HG02571 (cell line): ENCODE measurements around the gene AP1AR.
"Not testable (repeated sequence)": the region's sequence is repeated elsewhere in the genome, so short reads cannot be mapped to it uniquely, and the experiment has no call there.

ENCODE experiments used
- ATAC-seq: cut with Tn5 transposase; IDR thresholded peaks from one replicate; pipeline ENCODE4 v1.9.1; 2021; ENCODE audit warnings: mild to moderate bottlenecking, moderate library complexity; ENCODE audit not compliant: unreplicated experiment

AP1AR gene

DNA sequence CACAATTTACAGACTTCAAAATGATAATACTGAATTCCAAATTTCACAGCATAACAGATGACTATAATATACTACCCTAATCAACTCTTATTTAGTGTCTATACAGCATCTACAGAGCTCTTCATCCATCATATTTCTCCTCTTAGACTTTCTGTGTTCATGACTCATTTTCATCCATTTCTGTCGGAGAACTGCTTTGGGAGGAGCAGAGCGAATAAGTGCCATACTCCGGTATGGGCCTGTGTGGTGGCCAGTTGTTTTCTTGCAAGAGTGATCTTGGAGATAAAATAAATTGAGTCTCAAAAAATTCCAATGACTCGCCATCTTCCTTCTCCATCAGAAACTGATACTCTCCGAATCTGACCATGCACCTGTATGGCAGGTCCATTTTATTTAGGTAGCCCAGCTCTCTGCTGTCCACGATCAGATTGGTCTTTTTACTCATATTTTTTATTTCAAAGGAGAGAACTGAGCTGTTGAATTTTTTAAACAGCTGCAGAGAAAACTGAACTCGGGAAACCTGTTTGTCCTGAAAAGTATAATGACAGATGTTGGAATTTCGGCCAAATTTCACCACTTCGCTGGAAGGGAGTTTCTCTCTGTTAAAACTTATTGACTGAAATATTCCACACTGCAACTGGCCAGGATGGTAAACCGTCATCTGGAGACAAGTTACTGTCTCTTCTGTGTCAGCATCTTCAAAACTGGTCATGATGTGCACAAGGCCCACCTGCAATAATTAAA is 46.3 kb downstream of the AP1AR start:
- no peak for ATAC-seq

DNA sequence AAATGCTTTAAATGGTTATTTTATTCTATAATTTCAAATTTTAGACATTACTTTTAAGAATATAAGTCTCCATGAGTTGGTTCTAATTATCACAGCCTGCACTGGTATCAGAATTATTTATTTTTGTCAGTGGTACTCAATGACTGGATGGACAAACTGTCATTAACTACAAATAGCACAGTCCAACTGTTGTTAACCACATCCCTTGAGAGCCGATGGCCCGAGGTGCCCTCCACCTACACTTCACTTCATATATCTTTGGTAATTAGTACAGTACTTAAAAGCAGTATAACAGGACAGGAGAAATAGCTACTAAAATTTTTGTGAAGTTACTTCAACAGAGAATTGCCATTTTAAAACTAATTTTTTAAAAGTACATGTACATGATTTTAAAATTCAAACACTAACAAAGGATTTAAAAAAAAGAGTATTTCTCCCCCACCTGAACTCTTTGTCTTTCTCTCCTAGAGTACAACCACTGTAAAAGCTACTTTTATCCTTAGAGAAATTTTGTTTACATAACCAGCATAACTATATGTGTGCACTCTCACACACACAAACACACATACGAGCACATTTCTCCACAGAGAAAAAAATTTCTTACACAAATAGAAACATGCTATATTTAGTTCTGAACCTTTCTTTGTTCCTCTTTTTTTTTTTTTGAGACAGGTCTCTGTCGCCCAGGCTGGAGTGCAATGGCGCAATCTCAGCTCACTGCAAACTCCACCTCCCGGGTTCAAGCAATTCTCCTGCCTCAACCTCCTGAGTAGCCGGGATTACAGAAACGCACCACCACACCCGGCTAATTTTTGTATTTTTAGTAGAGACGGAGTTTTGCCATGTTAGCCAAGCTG is 47.7 kb downstream of the AP1AR start:
- ATAC-seq, result peak; percentile 53

DNA sequence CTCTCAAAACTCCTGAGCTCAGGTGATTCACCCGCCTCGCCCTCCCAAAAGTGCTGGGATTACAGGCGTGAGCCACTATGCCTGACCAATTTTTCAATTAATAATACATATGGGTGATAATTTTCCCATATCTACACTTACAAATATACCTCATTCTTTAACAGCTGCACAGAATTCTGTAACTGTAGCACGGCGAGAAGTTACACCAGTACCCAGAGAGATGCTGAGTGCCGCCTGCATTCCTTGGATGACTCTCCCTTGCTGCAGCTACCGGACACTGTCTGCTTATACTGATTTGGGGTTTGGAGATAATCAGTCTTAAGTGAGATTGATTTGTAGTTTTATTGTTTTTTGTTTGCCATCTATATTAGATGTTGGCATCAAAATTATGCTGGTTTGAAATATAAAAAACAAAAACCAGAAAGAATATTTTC is 48.3 kb downstream of the AP1AR start:
- peak; percentile 14 for ATAC-seq

DNA sequence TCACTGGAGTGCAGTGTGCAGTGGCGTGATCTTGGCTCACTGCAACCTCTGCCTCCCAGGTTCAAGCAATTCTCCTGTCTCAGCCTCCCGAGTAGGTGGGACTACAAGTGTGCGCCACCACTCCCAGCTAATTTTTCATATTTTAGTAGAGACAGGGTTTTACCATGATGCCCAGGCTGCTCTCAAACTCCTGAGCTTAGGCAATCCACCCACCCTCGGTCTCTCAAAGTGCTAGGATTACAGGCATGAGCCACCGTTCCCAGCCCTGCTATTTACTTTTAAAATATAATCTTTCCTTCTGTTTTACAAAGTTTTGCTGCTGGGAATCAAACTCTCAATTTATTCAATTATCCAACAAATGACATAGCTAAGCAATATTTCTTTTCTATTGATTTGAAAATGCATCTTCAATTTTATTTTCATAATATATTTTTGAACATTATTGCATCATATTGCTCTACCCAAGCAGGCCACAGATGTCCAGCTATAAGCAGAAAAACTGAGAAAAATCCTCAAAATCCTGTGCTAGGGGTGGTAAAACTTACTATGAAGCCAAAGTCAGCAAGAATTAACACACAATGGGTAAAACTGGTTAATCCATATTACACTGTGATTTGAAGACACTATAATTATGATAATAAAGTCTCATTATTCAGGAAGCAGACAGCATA is 48.9 kb downstream of the AP1AR start:
- ATAC-seq, result no peak

DNA sequence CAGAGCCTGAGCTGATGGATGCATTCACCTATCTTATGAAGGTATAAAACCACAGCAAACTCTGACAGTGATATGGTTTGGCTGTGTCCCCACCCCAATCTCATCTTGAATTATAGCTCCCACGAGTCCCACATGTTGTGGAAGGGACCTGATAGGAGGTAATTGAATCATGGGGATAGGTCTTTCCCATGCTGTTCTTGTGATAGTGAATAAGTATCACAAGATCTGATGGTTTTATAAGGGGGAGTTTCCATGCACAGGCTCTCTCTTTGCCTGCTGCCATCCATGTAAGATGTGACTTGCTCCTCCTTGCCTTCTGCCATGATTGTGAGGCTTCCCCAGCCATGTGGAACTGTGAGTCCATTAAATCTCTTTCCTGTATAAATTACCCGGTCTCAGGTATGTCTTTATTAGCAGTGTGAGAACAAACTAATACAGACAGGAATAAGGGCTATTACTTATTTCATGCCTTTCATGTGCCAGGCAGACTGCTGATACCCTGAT is 50.4 kb downstream of the AP1AR start:
- not testable (repeated sequence) for ATAC-seq

DNA sequence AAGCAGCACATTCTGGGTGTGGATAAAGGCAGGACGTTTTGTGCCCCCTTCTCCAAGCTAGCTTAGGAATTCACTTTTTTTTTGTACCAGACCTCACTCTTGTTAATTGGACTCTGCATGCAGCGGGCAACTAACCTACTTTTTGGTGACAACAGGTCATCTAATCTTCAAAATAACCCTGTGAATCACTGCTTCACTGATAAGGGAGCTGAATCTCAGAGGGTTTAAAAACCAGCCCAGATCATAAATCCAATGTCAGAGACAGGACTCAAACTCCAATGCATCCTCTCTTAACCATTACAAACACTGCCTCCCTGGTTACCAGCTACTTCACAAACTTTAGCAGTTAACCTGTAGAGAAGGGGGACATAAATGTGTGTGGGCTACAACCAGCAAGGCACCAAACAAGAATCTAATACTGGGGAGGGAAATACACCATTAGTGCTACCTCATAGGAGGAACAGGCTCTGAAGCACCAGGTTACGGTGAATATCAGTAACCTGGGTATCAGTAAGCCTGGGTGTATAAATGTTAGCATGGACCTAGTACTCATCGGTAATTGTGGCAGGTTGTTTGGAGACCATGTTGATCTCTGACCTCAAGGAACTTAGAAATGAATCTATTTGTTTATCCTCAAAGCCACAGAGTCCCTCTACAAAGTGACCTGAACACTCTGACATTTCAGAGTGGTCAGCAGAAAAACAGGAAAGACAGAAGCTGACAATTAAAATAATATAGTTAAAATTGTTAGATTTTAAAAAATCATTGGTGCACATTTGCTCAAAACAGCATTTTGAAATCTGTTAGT is 51.5 kb downstream of the AP1AR start:
- no peak for ATAC-seq

DNA sequence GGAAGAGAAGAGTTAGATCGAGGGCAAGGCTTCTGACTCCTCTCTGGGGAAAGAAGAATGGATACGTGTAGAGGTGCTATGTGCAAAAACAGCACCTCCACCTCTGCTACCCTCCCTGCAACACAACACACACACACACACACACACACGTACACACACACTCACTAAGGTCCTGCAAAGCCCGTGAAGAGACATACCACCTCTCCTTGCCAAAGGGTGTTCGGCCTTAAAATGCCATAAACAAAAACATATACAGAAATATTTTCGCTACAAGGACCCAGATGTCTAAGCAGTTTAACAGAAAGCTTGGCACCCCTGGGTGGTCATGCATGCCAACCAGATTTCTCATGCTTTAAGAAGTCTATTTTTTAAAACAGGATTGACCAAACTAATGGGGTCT is 52.6 kb downstream of the AP1AR start:
- ATAC-seq, result no peak

DNA sequence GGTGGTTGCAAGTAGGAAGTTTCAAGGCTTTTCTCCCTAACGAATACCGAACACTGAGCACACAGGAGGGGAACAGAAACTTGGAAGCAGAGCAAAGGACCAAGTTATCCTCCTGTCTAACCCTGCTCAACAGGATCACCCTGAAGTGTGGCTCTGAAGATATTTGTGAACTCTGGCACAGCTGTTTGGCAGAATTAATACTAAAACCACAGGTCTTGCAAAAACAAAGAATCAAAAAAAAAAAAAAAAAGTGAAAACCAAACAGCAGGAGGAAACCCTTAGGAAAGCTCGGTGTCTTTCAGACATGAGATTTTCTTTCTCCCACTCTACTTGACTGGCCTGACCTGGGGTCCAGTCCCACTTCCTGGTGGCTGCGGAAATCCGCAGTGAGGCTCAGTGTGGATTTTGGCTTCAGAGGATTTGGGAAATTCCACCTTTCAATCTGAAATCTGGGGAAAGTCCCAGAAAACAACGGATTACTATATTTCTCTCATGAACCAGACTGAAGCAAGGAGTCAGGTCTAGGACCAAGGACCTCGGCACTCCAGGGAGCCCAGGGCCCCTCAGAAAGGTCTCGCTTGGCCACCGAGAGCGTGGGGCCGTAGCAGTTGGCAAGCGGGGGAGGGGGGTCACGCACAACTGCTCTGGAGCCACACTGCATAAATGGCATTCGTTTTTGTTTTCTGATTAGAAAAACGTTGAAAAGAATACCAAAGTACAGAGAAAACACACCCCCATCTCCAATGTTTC is 53.2 kb downstream of the AP1AR start:
- ATAC-seq, result no peak

DNA sequence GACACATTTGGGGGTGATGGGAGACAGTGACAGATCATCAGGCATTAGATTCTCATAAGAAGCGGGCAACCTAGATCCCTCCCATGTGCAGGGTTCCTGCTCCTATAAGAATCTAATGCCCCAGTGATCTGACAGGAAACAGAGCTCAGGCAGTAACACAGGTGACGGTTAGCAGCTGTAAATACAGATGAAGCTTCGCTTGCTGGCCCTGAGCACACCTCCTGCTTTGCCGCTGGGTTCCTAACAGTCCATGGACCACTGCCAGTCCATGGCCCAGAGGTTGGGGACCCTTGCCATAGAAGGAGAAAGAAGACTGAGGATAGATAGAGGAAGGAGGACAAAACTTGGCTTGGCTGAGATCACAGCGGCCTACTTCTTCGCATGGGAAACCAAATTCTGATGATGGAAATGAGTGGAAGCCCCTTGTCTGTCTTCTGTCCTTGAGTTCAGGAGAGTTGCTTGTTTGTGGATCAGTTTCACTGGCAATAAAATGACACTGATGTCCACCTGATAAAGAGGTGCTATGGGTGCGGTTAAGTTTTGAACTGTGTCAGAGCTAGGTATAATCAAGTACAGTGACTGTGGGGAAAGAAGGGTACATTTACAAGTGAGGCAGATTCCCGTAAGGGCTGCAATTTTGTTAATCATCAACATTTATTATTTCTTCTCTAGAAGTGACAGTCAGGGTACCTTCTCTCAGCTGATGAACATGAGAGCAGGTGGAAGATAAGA is 55.8 kb downstream of the AP1AR start:
- ATAC-seq, result peak; percentile 24

DNA sequence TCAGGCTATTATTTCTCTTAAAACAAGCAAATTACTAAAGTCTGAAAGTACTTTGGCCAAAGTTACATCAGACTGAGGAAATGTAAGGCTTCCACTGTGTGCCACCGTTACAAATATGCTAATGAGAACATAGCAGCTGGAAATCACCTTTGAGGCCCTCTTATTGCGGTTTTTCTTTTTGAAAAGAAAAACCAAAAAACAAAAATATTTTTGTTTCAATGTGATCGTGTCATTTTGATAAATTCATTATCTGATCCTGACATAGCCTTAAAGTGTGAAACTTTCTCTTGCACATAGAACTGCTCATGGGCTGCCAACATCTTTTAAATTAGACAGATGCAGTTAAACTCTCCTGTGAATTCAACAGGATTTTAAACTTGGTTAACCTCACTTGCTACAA is 56.9 kb downstream of the AP1AR start:
- ATAC-seq, result peak; percentile 34

DNA sequence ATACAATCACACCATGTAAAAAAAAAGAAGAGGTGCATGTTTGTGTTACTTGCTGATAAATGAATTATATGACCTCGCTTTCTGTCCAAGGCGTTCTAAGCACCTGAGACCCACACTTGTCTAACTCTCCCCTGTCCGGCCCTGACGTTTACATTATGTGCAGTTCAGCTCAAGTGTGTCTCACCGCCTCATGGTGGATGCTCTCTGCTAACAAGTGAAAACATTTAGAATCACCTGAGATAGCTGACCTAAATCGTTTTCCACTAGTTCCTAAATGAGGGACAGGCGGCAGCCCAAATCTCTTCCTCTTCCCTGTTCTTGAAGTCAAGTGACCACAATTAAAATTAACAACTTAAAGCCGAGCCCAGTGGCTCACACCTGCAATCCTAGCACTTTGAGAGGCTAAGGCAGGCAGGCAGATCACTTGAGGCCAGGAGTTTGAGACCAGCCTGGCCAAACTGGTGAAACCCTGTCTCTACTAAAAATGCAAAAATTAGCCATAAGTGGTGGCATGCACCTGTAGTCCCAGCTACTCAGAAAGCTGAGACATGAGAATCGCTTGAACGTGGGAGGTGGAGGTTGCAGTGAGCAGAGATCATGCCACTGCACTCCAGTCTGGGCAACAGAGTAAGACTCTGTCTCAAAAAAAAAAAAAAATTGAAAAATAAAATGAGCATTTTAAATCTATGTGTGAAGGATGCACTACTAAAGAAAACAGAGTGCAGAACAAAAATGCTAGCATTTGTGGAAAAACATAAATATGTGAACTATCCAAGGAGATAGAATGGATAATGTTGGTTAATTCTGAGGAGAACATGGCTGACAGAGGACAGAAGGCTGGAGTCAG is 58.0 kb downstream of the AP1AR start:
- ATAC-seq, result no peak

DNA sequence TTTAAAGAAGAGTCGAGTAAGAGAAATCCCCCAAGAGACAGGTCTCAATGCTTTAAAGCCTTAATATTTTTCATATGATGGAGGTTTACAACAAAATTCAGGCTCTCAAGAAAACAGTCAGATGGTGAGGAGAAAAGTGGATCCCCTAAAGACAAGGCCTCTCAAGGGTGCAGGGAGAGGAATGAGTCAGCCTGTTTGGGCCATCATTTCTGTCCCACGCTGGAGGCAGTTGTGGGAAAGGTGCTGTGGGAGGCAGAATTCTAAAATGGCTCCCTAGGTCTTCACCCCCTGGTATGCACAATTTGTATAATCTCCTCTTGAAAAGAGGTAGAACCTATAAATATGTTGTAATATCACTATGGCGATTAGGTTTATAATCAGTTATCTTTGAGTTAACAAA is 58.8 kb downstream of the AP1AR start:
- no peak for ATAC-seq

DNA sequence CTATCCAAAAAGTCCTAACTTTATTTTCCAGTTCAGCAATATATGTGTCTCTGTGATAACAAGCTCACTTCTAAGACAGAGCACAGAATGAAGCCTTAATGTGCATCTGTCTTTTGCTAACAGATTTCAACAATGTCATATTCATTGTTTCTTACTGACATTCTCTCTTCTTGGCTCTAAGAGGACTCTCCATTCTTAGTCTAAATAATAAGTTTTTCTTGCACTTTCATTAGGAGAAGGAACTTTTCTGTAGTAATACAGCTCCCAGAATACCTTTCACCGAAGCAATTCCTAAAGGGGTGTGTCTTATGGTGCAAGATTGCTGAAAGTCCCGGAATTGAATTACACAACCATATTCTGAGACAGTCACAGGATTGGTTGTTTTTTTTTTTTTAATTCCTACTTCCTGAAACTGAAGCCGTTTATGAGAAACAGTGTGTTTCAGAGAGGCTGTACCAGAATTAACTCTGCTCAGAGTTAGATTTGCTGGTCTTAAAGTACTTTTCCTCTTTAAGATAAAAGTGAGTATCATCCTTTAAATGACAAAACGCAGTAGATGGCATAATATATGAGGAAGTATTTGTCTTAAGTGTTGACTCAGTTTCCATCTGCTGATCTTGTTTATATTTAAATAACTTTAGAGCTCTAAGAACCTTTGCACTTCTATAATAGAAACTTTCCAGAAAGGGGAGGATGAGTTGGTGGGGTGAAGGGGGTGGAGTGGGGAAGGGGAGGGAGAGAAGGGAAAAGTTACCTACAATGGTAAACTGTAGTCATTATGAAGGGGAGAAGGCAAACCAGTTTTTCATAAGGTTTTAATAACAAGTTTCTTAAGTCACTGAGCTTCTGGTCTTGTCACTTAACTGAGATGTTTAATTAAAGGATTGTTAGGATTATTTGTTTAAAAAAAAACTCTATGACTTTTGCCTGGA is 65.6 kb downstream of the AP1AR start, which contains the start of gene ALPK1:
Gene ALPK1 (plus strand): TSS at position 421 of the 932 bp plus-strand sequence.
- ATAC-seq, result peak; percentile 86

DNA sequence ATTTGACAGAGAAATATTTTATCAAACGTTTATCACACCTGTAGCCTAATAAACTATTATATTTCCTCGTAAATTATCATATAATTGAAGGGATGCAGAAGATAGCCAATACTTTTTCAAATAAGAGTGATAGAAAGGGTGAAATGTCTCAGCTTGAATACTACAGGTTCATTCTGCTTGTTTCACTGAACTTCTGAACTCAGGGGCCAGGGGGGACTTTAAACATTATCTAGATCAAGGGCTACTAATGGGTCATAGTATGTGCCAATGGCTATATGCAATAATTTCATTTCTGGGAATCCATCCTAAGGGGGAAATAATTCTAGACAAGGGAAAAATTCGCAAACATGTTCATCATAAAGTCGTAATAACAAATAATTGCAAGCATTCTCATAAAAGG is 68.1 kb downstream of the AP1AR start:
- ATAC-seq, result no peak

DNA sequence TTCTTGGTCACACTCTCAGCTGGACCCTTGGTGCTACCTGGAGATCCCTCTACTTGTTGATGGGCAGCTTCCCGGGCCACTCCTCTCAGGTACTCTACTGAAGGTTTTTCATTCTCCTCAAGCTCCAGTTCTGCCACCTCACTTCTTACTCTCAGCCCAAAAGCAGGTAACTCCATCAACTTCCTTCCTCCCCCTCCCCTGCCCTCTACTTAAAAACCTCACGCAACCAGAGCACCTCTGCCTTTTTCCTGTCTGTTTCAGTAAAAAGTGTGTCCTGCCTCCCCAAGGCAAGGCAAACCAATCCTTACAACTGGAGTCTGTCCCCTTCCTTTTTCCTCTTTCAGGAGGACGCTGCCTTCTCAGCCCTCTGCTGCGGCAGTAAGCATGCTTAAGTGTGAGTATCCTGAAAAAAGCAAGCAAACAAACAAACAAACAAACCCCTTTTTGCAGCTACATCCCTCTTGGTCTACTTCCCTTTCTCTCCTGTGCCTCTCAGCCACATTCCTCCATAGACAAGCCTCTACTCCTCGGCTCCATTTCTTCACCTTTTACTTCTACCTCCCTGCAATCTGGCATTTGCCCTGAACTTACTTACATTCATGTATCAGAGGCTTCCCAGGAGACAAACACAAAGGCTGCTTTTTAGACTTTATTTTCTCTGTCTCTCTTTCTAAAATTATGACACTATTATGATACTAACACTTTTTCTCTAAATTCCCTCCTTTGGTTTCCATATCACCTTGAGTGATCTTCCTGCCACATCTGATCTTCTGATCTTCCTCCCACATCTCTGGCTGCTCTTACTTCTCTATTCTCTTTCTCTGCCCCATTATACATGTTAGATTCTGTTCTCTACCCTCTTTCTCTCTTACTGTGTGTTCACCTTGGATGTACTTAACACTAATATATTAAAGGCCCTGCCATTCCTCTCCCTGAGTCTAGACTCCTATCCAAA is 71.0 kb downstream of the AP1AR start:
- no peak for ATAC-seq

DNA sequence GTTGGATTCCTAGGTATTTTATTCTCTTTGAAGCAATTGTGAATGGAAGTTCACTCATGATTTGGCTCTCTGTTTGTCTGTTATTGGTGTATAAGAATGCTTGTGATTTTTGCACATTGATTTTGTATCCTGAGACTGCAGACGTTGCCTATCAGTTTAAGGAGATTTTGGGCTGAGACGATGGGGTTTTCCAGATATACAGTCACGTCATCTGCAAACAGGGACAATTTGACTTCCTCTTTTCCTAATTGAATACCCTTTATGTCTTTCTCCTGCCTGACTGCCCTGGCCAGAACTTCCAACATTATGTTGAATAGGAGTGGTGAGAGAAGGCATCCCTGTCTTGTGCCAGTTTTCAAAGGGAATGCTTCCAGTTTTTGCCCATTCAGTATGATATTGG is 73.9 kb downstream of the AP1AR start:
- ATAC-seq, result not testable (repeated sequence)
